ENCODE results near the gene KIF19. TPM values are rescaled to one million over a fixed set of nuclear protein-coding genes. Genes with fewer than 3 reads are reported as not detected.

Gene KIF19
- total RNA-seq, 1 experiment from 2014 or later: not detected

GRCh38 chr17:74336307-74336706 is 10.3 kb downstream of the KIF19 start:
- Histone ChIP-seq H3K9me3 (ENCODE audit: low read length) (0 out of 2 replicates have a peak, but pooled peaks cover 4% of the 10 kb centered on the region), H3K27ac (ENCODE audit: low read length) (no peak overlapping the region), H3K4me1 (ENCODE audit: insufficient read depth, low read length) (no peaks in the 10 kb centered on the region), H3K79me2 (ENCODE audit: low read length) (no peaks in the 10 kb centered on the region), H3K9ac (ENCODE audit: low read length) (no peak overlapping the region), H2AFZ (ENCODE audit: low read length) (no peak overlapping the region), H3F3A (ENCODE audit: low read length, unreplicated experiment) (no peaks in the 10 kb centered on the region), H3K36me3 (ENCODE audit: low read depth, low read length) (no peaks in the 10 kb centered on the region), H3K4me3 (ENCODE audit: low read length) (no peak overlapping the region), H3K9me2 (replicated peaks; ENCODE audit: low read length) (no peaks in the 10 kb centered on the region), H4K20me1 (ENCODE audit: low read length) (no peaks in the 10 kb centered on the region), H3K4me2 (ENCODE audit: low read length) (no peak overlapping the region), H3K27me3 (ENCODE audit: low read length) (peaks cover 38% of the 10 kb centered on the region)
- BruUV-seq (replicated peaks): no TSS peak
- ATAC-seq (no peak), DNase-seq (no peak)
- intact Hi-C loops (cut with micrococcal nuclease): no loop called here
- ChIA-PET POLR2A (ENCODE audit: unreplicated experiment) (no interaction called here), CTCF (no interaction called here)
- TF ChIP-seq CTCF (conservative IDR thresholded peaks at IDR 0.05; ENCODE audit: low read depth, low read length) (no peak), EZH2 (IDR thresholded peaks at IDR 0.05; ENCODE audit: low read length, unreplicated experiment) (no peak), EZH2phosphoT487 (IDR thresholded peaks at IDR 0.05; ENCODE audit: borderline replicate concordance, low read length) (no peak)

GRCh38 chr17:74337834-74338500 is 11.9 kb downstream of the KIF19 start:
- Histone ChIP-seq H3K4me2 (ENCODE audit: low read length) (no peak overlapping the region), H3K4me3 (ENCODE audit: low read length) (no peak overlapping the region), H3F3A (ENCODE audit: low read length, unreplicated experiment) (no peaks in the 10 kb centered on the region), H3K4me1 (ENCODE audit: insufficient read depth, low read length) (no peaks in the 10 kb centered on the region), H3K36me3 (ENCODE audit: low read depth, low read length) (no peaks in the 10 kb centered on the region), H3K27me3 (ENCODE audit: low read length) (peaks cover 34% of the 10 kb centered on the region), H3K9ac (ENCODE audit: low read length) (no peak overlapping the region), H4K20me1 (ENCODE audit: low read length) (no peaks in the 10 kb centered on the region), H3K9me3 (ENCODE audit: low read length) (0 out of 2 replicates have a peak, but pooled peaks cover 4% of the 10 kb centered on the region), H2AFZ (ENCODE audit: low read length) (no peak overlapping the region), H3K79me2 (ENCODE audit: low read length) (no peaks in the 10 kb centered on the region), H3K9me2 (replicated peaks; ENCODE audit: low read length) (no peaks in the 10 kb centered on the region), H3K27ac (ENCODE audit: low read length) (no peak overlapping the region)
- CTCF ChIA-PET: no interaction called here
- no TSS peak for BruUV-seq (replicated peaks)
- POLR2A ChIA-PET (ENCODE audit: unreplicated experiment): no interaction called here
- ATAC-seq (no peak), DNase-seq (no peak)
- intact Hi-C loops (cut with micrococcal nuclease): no loop called here
- no peak for TF ChIP-seq EZH2 (IDR thresholded peaks at IDR 0.05; ENCODE audit: low read length, unreplicated experiment)
- TF ChIP-seq CTCF (conservative IDR thresholded peaks at IDR 0.05; ENCODE audit: low read depth, low read length): no peak
- no peak for TF ChIP-seq EZH2phosphoT487 (IDR thresholded peaks at IDR 0.05; ENCODE audit: borderline replicate concordance, low read length)

GRCh38 chr17:74339537-74340195 is 13.6 kb downstream of the KIF19 start:
- no TSS peak for BruUV-seq (replicated peaks)
- H3K27me3 ChIP-seq (ENCODE audit: low read length): peaks cover 34% of the 10 kb centered on the region
- no peaks in the 10 kb centered on the region for H3K9me2 ChIP-seq (replicated peaks; ENCODE audit: low read length)
- 0 out of 2 replicates have a peak, but pooled peaks cover 2% of the 10 kb centered on the region for H3K9me3 ChIP-seq (ENCODE audit: low read length)
- no peak overlapping the region for H3K9ac ChIP-seq (ENCODE audit: low read length)
- no peak for TF ChIP-seq EZH2phosphoT487 (IDR thresholded peaks at IDR 0.05; ENCODE audit: borderline replicate concordance, low read length)
- TF ChIP-seq EZH2 (IDR thresholded peaks at IDR 0.05; ENCODE audit: low read length, unreplicated experiment): no peak
- TF ChIP-seq CTCF (conservative IDR thresholded peaks at IDR 0.05; ENCODE audit: low read depth, low read length): no peak
- intact Hi-C loops (cut with micrococcal nuclease): no loop called here
- H3K4me3 ChIP-seq (ENCODE audit: low read length): no peak overlapping the region
- no peak overlapping the region for H3K4me2 ChIP-seq (ENCODE audit: low read length)
- H3K4me1 ChIP-seq (ENCODE audit: insufficient read depth, low read length): no peaks in the 10 kb centered on the region
- H3K79me2 ChIP-seq (ENCODE audit: low read length): no peaks in the 10 kb centered on the region
- ChIA-PET CTCF (no interaction called here), POLR2A (ENCODE audit: unreplicated experiment) (no interaction called here)
- ATAC-seq (no peak), DNase-seq (no peak)
- H3K36me3 ChIP-seq (ENCODE audit: low read depth, low read length): no peaks in the 10 kb centered on the region
- no peak overlapping the region for H3K27ac ChIP-seq (ENCODE audit: low read length)
- no peaks in the 10 kb centered on the region for H4K20me1 ChIP-seq (ENCODE audit: low read length)
- H2AFZ ChIP-seq (ENCODE audit: low read length): no peak overlapping the region
- H3F3A ChIP-seq (ENCODE audit: low read length, unreplicated experiment): no peaks in the 10 kb centered on the region
